Large intestine (tissue), 3 donors: ENCODE data around the gene PHF2. TPM values are rescaled to one million over a fixed set of nuclear protein-coding genes. Genes with fewer than 3 reads are reported as not detected.

ENCODE experiments used
- DNase-seq, 2 donors: peaks; one replicate each; pipeline versions ENCODE4 v3.0.0 to v3.0.0-alpha.2; 2013
- H3K27ac ChIP-seq: one replicate; pipeline ENCODE4 v1.5.1; 2013; ENCODE audit warnings: low read length
- H3K27me3 ChIP-seq: 2 replicates; pipeline ENCODE4 v1.6.1; 2013; ENCODE audit warnings: low read length; ENCODE audit not compliant: control insufficient read depth, insufficient read depth
- H3K36me3 ChIP-seq: 2 replicates; pipeline ENCODE4 v1.6.1; 2013; ENCODE audit warnings: low read length; ENCODE audit not compliant: control insufficient read depth, insufficient read depth
- H3K4me1 ChIP-seq: one replicate; pipeline ENCODE4 v1.6.1; 2013; ENCODE audit warnings: low read length; ENCODE audit not compliant: control insufficient read depth, insufficient read depth
- H3K4me3 ChIP-seq: one replicate; pipeline ENCODE4 v1.5.1; 2013; ENCODE audit warnings: low read length
- H3K9me3 ChIP-seq: one replicate; pipeline ENCODE4 v1.6.1; 2013; ENCODE audit warnings: mild to moderate bottlenecking, low read depth, low read length, moderate library complexity; ENCODE audit not compliant: control insufficient read depth
- WGBS: methylation state at CpG from one replicate; pipeline ENCODE4 v1.1.5; 2013; ENCODE audit warnings: low lambda C conversion rate; ENCODE audit not compliant: insufficient coverage; 5-methylcytosine and 5-hydroxymethylcytosine counted together
- polyA plus RNA-seq: library from polyadenylated mRNA; unstranded; fragments of 120-200 nt; gene quantifications from one replicate; pipeline ENCODE4 v1.2.1, GENCODE V29; 2013

PHF2 gene
- polyA plus RNA-seq, 1 donor, result 24.9 TPM

DNA sequence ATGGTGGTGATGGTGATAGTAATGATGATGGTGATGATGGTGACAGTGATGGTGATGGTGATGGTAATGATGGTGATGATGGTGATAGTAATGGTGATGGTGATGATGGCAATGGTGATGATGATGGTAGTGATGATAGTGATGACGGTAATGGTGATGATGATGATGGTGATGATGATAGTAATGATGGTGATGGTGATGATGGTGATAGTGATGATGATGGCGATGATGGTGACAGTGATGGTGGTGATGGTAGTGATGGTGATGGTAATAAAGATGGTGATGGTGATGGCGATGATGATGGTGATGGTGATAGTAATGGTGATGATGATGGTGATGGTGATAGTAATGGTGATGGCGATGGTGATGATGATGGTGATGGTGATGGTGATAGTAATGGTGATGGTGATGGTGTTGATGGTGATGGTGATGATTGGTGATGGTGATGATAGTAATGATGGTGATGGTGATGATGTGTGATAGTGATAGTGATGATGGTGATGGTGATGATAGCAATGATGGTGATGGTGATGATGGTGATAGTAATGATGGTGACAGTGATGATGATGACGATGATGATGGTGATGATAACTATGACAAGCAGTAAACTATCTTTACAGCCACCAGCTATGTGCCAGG lies 38.6 kb downstream of the PHF2 start:
- Histone ChIP-seq H3K9me3 (peaks cover under 1% of the 10 kb centered on the region), H3K4me3 (no peak overlapping the region), H3K4me1 (no peaks in the 10 kb centered on the region), H3K27me3 (no peaks in the 10 kb centered on the region), H3K36me3 (peaks cover 6% of the 10 kb centered on the region), H3K27ac (no peak overlapping the region)
- no peak for DNase-seq
- WGBS, result 100% methylated on average over 3 of the region's 5 CpGs

GRCh38 chr9:93616044-93616443 lies 39.7 kb downstream of the PHF2 start:
- Histone ChIP-seq H3K27ac (no peak overlapping the region), H3K27me3 (no peaks in the 10 kb centered on the region), H3K4me3 (no peak overlapping the region), H3K36me3 (peaks cover 6% of the 10 kb centered on the region), H3K4me1 (no peaks in the 10 kb centered on the region), H3K9me3 (no peaks in the 10 kb centered on the region)
- DNase-seq, result no peak
- 100% methylated on average over 1 of the region's 2 CpGs for WGBS

- peaks cover 6% of the 10 kb centered on the region for H3K36me3 ChIP-seq
- no peaks in the 10 kb centered on the region for H3K4me1 ChIP-seq
- WGBS, result no CpG with 5 or more reads among the region's 6 CpGs
- H3K27ac ChIP-seq, result no peak overlapping the region
- H3K4me3 ChIP-seq, result no peak overlapping the region
- DNase-seq, result no peak
- no peaks in the 10 kb centered on the region for H3K27me3 ChIP-seq
- no peaks in the 10 kb centered on the region for H3K9me3 ChIP-seq
These were observed 40.9 kb downstream of the PHF2 start for GRCh38 chr9:93617273-93617672.

DNA sequence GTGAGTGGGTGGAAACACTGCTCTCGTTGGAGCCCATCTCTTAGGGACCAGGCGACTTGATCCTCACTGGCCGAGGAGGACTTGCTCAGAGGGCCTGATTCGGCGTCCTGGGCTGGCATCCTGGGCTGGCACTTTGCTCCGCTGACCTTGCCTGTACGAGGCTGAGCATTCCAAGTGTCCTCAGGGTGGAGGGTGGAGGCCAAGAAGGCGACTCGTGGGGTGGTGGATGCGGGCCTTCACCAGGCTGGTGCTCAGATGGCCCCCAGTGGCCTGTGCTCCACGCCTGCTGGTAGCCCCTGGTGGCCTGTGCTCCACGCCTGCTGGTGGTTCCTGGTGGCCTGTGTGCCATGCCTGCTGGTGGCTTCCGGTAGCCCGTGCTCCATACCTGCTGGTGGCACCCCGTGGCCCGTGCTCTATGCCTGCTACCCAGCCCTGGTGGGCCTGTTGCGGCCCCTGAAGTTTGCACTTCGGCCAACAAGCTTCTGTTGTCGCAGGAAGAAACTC lies 42.9 kb downstream of the PHF2 start:
- peaks cover 2% of the 10 kb centered on the region for H3K9me3 ChIP-seq
- H3K27me3 ChIP-seq, result no peaks in the 10 kb centered on the region
- H3K36me3 ChIP-seq, result peaks cover 6% of the 10 kb centered on the region
- DNase-seq, result no peak
- no peak overlapping the region for H3K27ac ChIP-seq
- H3K4me1 ChIP-seq, result no peaks in the 10 kb centered on the region
- no CpG with 5 or more reads among the region's 19 CpGs for WGBS
- H3K4me3 ChIP-seq, result no peak overlapping the region

DNA sequence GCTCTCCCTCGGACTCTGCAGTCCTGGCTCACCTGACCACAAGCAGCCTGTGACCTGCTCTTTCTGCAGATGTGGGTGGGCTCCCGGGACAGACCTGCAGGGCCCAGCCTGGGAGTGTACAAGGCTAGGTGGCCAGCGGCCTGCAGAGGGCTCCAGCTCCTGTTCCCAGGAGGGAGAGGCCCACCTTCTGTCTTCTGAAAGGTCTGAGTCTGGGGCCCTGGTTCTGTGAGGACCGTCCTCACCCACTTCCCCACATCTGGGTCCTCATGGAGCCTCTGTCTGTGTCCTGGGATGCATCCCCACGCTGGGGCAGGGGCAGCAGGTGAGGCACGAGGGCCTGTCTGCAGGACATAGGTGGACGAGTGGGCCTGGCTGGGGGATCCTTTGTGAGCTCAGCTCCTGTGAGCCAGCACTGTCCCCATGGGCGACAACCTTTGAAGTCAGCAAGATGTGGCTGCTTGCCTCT lies 43.7 kb downstream of the PHF2 start:
- Histone ChIP-seq H3K36me3 (peaks cover 5% of the 10 kb centered on the region), H3K27ac (no peak overlapping the region), H3K4me1 (no peaks in the 10 kb centered on the region), H3K4me3 (no peak overlapping the region), H3K27me3 (no peaks in the 10 kb centered on the region), H3K9me3 (peaks cover 3% of the 10 kb centered on the region)
- DNase-seq, result no peak
- no CpG with 5 or more reads among the region's 8 CpGs for WGBS

DNA sequence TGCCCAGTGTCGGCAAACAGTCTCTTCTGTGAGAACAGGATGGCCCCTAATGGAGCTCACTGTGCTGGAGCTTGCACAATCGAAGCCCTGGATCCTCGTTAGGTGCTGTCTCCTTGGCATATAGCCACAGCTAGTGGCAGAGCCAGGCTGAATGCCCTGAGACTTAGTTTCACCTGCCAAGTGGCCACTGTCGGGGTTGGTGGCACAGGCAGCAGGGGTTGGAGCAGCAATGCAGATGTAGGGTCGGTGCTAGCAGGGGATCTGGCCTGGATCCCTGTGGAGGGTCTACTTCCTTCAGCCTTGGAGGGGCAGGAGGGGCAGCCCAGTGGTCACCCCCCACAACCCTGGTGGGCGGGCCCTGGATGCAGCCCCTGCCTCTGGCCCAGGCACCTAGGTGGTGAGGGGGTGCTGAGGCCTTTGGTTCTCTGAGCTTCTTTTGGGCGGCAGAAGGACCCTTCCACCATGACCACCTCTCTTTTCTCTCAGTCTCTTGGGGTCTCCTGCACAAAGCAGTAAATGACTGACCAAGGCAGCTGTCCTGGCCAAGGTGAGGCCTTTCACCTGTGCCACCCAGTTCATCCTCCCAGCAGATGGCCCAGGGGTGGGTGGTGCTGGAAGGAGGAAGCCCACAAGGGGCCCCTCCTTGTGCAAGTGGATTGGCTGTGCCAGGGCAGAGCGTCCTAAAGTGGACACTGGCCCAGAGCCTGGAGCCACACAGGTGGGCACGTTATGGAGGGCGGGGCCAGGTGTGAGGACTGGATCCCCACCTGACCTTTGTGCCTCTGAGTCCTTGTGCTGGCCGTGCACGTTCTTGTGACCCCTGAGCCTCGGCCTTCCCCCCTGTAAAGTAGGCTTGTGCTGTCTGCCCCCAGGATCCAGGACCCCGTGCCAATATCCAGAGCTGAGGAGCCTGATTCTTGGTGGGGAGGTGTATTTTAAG lies 44.8 kb downstream of the PHF2 start:
- DNase-seq, result no peak
- no peaks in the 10 kb centered on the region for H3K4me1 ChIP-seq

GRCh38 chr9:93621922-93622321 lies 45.5 kb downstream of the PHF2 start:
- WGBS, result 90% methylated on average over 2 of the region's 4 CpGs
- Histone ChIP-seq H3K36me3 (peaks cover 5% of the 10 kb centered on the region), H3K9me3 (peaks cover 3% of the 10 kb centered on the region), H3K4me1 (no peaks in the 10 kb centered on the region), H3K27me3 (no peaks in the 10 kb centered on the region), H3K4me3 (no peak overlapping the region), H3K27ac (no peak overlapping the region)
- no peak for DNase-seq

More for the DNA sequence above, 44.8 kb downstream of the PHF2 start:
- WGBS, result no CpG with 5 or more reads among the region's 14 CpGs
- peaks cover 5% of the 10 kb centered on the region for H3K36me3 ChIP-seq
- H3K27me3 ChIP-seq, result no peaks in the 10 kb centered on the region
- no peak overlapping the region for H3K27ac ChIP-seq
- peaks cover 3% of the 10 kb centered on the region for H3K9me3 ChIP-seq
- H3K4me3 ChIP-seq, result no peak overlapping the region

DNA sequence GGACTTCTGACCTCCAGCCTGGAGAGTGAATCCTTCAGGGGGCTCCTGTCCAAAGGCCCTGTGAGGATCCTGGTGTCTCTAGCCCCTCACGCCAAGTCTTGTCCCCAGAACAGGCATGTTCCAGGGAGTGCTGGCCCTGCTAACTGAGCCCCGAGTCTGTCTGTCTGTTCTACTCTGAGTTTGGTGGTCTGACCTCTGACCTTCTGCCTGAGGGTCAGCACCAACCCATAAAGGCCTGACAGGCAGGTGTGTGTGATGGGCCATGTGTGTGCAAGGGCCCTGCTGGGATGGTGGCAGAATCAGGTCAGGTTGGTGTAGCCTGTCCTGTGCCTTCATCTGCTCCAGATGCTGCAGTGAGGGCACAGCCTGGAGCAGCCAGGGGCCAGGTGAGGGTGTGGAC lies 46.3 kb downstream of the PHF2 start:
- Histone ChIP-seq H3K27me3 (no peaks in the 10 kb centered on the region), H3K36me3 (peaks cover 5% of the 10 kb centered on the region), H3K9me3 (peaks cover 8% of the 10 kb centered on the region), H3K4me1 (no peaks in the 10 kb centered on the region), H3K27ac (no peak overlapping the region), H3K4me3 (no peak overlapping the region)
- no peak for DNase-seq
- no CpG with 5 or more reads among the region's 2 CpGs for WGBS

DNA sequence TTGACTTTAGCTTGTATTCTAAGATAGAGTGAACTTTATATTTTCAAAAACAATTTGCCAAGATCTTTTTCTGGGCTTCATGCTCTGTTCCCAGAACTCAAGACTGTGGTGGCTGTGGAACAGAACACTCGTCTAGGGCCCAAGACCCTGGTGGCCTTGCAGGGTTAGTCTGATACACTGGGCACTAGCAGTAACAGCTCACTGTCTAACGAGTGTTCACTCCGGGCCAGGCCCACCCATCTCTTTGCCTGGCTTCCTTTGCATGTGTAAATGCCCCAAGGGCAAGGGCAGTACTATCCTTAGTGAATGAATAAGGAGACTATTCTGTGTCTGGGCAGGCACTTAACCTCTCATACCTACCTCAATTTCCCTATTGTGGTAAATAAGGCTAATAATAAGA lies 47.4 kb downstream of the PHF2 start:
- H3K4me3 ChIP-seq, result no peak overlapping the region
- H3K36me3 ChIP-seq, result no peaks in the 10 kb centered on the region
- no peaks in the 10 kb centered on the region for H3K27me3 ChIP-seq
- H3K4me1 ChIP-seq, result no peaks in the 10 kb centered on the region
- WGBS, result no CpG with 5 or more reads among the region's 3 CpGs
- no peak overlapping the region for H3K27ac ChIP-seq
- DNase-seq, result no peak
- peaks cover 12% of the 10 kb centered on the region for H3K9me3 ChIP-seq

- no peak for DNase-seq
- Histone ChIP-seq H3K27ac (no peak overlapping the region), H3K27me3 (no peaks in the 10 kb centered on the region), H3K4me3 (no peak overlapping the region), H3K4me1 (no peaks in the 10 kb centered on the region), H3K36me3 (no peaks in the 10 kb centered on the region), H3K9me3 (peaks cover 12% of the 10 kb centered on the region)
- WGBS, result 84% methylated on average over 6 of the region's 6 CpGs
These were observed 48.0 kb downstream of the PHF2 start for GRCh38 chr9:93624431-93624834.
